ENCODE results near the gene PSPN.
"Not testable (repeated sequence)": the region's sequence is repeated elsewhere in the genome, so short reads cannot be mapped to it uniquely, and the experiment has no call there.

Gene PSPN

GRCh38 chr19:6374161-6374709 is 1.5 kb downstream of the PSPN start:
- peak in 1 of 58 donors; percentile 16 for DNase-seq

- DNase-seq = peak in 1 of 58 donors; percentile 35
These were observed 2.0 kb downstream of the PSPN start for GRCh38 chr19:6373813-6374108.

GRCh38 chr19:6373096-6373812 is 2.5 kb downstream of the PSPN start:
- peak; percentile 72 to 99 (median 96) for DNase-seq

DNA sequence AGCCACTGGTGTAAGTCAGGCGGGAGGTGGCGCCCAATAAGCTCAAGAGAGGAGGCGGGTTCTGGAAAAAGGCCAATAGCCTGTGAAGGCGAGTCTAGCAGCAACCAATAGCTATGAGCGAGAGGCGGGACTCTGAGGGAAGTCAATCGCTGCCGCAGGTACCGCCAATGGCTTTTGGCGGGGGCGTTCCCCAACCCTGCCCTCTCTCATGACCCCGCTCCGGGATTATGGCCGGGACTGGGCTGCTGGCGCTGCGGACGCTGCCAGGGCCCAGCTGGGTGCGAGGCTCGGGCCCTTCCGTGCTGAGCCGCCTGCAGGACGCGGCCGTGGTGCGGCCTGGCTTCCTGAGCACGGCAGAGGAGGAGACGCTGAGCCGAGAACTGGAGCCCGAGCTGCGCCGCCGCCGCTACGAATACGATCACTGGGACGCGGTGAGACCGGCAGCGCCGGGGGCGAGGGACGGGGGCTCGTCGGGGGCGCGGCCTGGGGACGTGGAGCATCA is 3.1 kb downstream of the PSPN start, which contains the start of gene ALKBH7:
TSS of gene ALKBH7 (plus strand) at position 201 of the 502 bp plus-strand sequence. CDS start at position 228, 27 bp downstream.
- peak; percentile 84 to 100 (median 97) for DNase-seq

- DNase-seq = no peak
These were observed 11.4 kb downstream of the PSPN start for GRCh38 chr19:6364353-6364752.

GRCh38 chr19:6362351-6362801 is 13.4 kb downstream of the PSPN start:
- DNase-seq = no peak

- DNase-seq = no peak
These were observed 13.7 kb downstream of the PSPN start for GRCh38 chr19:6362027-6362350.

- not testable (repeated sequence) for DNase-seq
These were observed 14.9 kb downstream of the PSPN start for GRCh38 chr19:6360857-6361216.

- not testable (repeated sequence) for DNase-seq
These were observed 15.3 kb downstream of the PSPN start for GRCh38 chr19:6360445-6360844.

GRCh38 chr19:6359568-6360341 is 16.0 kb downstream of the PSPN start:
- no peak for DNase-seq

- no peak for DNase-seq
These were observed 17.7 kb downstream of the PSPN start for GRCh38 chr19:6358003-6358402.

DNA sequence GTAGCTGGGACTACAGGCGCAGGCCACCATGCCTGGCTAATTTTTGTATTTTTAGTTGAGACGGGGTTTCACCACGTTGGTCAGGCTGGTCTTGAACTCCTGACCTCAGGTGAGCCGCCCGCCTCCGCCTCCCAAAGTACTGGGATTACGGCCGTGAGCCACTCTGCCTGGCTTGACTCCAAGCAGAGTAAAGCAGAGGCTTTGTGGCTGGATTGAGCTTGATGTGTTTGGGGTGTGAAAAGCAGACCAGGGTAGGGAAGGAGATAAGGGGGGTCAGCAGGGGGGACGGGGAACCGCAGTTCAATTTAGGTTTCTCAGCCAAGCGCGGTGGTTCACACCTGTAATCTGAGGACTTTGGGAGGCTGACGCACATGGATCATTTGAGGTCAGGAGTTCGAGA is 18.6 kb downstream of the PSPN start:
- no peak for DNase-seq

- DNase-seq = not testable (repeated sequence)
These were observed 20.3 kb downstream of the PSPN start for GRCh38 chr19:6355321-6356040.

DNA sequence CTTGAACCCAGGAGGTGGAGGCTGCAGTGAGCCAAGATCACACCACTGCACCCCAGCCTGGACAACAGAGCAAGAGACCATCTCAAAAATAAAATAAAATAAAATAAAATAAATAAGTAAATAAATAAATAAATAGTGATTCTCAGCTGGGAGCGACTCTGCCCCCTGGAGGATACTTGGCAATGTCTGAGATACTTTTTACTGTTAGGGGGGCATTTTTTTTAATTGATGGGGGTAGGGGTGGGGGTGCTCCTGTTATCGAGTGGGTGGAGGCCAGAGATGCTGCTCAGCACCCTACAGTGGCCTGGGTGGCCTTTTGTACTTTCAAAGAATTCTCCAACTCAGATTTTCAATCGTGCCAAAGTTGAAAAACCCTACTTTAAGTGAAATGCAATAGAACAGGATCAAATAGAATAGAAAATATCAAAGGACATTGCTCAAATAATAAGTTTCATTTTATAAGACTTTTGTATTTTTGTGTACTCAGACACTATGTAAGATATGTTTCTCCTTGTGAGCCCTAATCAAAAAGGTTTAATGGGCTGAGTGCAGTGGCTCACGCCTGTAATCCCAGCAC is 21.5 kb downstream of the PSPN start:
- no peak for DNase-seq

DNA sequence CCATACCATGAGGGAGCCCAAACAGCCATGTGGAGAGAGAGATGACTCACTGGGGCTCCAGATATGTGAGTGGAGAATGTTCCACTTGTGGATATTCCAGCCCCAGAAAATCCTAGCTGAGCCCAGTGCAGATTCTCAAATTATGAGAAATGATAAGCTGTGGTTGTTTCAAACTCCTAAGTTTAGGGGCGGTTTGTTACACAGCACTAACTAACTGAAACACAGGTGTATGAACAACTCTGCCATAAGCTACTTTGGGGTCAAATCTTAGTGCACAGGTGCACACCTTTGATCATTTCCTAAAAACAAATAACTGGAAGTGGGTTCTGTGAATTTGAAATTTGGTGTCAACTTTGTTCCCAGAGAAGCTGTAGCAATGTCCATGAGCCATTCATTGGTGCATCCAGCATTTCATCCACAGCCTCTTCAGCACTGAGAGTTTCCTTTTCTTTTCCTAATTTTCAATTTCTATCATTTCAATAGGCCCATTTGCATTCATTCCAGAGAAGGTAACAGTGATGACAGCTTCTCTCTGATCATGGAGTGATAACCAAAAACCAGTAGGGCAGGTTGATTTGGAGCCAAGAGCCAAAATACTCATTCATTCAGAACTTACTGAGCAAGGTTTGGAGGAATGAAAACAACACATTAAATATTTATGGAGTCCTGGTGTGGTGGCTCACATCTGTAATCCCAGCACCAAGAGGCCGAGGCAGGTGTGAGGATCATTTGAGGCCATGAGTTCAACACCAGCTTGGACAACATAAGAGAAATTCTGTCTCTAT is 23.2 kb downstream of the PSPN start:
- DNase-seq = no peak

- DNase-seq = no peak
These were observed 25.0 kb downstream of the PSPN start for GRCh38 chr19:6350688-6351087.

- not testable (repeated sequence) for DNase-seq
These were observed 26.5 kb downstream of the PSPN start for GRCh38 chr19:6349271-6349670.

GRCh38 chr19:6343462-6343861 is 32.3 kb downstream of the PSPN start:
- no peak for DNase-seq

DNA sequence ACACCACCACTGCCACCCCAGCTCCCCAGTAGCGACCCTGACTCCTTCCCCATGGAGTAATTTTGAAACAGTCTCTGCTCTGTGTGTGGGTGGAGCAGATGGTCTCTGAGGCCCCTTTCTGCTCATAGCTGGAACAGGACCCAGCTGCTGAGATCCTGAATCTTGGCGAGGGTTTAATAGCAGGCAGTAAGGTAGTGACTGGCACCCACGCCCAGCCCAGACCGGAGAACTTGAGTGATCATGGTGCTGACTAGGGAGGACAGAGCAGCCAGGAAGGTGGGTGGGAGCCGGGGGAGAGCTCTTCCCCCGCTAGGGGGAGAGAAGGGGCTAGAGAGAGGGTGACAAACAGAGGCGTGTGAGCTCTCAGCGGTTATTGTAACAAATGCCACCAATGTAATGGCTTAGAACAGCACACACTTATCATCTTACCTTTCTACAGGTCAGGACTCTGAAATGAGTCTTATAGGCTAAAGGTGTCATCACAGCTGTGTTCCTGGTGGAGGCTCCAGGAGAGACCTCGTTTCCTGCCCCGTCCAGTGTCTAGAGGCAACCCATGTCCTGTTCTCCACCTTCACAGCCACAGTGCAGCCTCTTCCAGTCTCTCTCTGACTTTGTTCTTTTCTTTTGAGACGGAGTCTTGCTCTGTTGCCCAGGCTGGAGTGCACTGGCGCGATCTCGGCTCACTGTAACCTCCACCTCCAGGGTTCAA is 35.1 kb downstream of the PSPN start:
- DNase-seq = peak in 5 of 58 donors; percentile 1 to 12 (median 10)

Data from anterior cingulate cortex (tissue), 58 donors.